ENCODE data around the gene RCN2.
A peak's percentile ranks its signal among the peaks of the same experiment; 100 is the strongest.

RCN2 gene

DNA sequence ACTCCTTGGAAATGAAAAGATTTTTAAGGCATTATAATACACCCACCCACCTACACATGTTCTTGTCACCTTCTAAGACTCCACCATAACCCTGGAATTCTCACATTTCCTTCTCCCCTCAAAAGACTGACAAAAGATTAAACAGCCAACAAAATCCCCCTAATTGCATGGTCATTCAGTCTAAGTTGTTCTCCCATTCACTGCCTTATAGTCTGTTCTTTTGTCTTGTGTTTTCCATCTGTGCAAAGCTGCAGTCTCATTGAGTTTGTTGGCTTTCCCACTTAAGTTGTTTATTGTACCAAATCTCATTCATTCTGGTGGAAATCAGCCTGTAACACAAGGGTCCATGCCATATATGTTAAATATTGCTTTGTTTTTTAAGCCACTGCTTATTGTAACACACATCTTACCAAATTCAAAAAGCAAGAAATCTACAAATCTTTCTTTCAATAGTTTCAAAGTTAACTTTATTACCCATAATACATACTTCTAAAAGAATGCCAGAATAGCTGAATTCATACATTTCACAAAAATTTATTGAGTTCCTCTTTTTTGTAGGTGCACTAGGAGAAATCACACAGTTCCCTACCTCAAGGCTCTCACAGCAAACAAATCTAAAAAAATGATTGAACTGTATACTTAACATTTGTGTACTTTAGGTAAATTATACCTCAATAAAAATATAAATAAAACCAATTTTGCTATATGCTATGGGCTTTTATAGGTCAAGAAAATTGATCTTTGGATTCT is 2.4 kb upstream of the RCN2 start:
- DNase-seq = no peak
- in situ Hi-C loops (cut with HindIII; ENCODE audit: low pct_ligation_motif_present, low pct_unique_long_range_greater_than_20kb, low sequenced_read_pairs) = no loop called here

DNA sequence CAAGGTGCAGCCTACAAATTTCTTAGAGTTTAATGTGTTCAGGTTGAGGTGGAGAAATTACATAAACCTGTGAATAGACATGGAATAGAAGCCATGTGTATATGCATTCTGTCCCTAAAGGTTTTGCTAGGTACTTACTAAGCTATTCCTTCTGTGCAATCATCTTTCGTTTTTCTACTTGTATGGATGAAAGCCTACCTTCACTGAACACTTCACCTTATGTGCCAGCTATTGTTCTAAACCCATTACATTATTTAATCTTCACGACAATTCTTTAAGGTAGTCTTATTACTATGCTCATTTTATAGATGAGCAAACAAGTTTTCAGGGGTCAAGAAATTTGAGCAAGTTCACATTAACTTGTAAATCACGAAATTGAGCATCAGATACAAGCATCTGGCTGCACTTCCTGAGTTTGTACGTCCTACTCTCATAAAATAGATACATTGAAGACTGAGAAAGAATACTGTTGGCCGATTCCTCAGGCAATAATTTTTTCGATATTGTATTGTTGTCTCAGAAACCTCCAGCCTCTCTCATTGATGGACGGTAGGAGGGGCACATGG is 635 bp upstream of the RCN2 start:
- no peak for DNase-seq

GRCh38 chr15:76932135-76932966 is 802 bp downstream of the RCN2 start:
- DNase-seq = no peak

More for the DNA sequence above, 635 bp upstream of the RCN2 start:
- in situ Hi-C loops (cut with HindIII; ENCODE audit: low pct_ligation_motif_present, low pct_unique_long_range_greater_than_20kb, low sequenced_read_pairs) = no loop called here

DNA sequence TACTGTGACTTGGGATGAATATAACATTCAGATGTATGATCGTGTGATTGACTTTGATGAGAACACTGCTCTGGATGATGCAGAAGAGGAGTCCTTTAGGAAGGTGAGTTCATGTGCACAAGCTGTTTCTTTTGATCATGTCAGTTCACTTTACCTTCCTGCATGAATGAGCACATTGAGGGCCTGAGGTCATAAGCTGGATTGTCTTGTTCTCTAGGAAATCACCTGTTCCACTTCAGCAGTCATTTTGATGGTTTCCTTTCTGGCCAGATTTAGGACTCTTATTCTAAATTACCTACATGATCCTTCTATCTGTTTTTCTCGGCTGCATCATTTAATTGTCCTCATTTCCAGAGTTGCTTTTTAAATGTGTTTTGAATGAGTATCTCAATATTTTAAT is 4.1 kb downstream of the RCN2 start:
- DNase-seq = peak; percentile 13
- in situ Hi-C loops (cut with HindIII; ENCODE audit: low pct_ligation_motif_present, low pct_unique_long_range_greater_than_20kb, low sequenced_read_pairs) = no loop called here

More at GRCh38 chr15:76932135-76932966, 802 bp downstream of the RCN2 start:
- in situ Hi-C loops (cut with HindIII; ENCODE audit: low pct_ligation_motif_present, low pct_unique_long_range_greater_than_20kb, low sequenced_read_pairs) = no loop called here

DNA sequence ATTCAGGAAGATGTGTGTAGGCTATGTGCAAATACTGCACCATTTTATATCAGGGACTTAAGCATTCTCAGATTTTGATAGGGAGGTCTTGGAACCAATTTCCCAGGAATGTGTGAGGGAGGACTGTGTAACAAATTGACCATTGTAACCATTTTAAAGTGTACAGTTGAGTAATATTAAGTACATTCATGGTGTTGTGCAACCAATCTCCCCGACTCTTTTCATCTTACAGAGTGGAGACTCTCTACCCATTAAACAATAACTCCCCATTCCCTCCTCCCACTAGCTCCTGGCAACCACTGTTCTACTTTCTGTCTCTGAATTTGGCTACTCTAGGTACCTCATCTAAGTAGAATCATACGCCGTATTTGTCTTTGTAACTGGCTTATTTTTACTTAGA is 5.1 kb downstream of the RCN2 start:
- in situ Hi-C loops (cut with HindIII; ENCODE audit: low pct_ligation_motif_present, low pct_unique_long_range_greater_than_20kb, low sequenced_read_pairs) = no loop called here
- no peak for DNase-seq

- in situ Hi-C loops (cut with HindIII; ENCODE audit: low pct_ligation_motif_present, low pct_unique_long_range_greater_than_20kb, low sequenced_read_pairs) = no loop called here
- no peak for DNase-seq
Observed at GRCh38 chr15:76938752-76939151, 7.2 kb downstream of the RCN2 start.

DNA sequence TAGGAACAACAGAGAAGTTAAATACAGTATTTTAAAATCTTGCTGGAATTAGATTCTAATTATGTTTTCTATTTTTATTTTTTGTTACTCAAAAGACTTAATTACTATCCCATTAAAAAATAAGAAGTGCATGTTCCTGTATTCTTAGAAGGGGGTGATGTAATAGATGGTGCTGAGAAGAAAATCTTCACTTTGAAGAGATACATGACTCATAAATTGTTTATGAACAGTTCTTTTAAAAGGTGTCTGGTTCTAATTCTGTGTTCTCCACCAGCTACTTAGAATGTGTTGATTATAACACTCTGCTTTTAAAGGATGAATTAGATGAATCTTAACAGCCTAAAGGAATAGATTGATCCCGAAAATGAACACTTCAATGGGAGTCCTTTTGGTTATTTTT is 8.2 kb downstream of the RCN2 start:
- in situ Hi-C loops (cut with HindIII; ENCODE audit: low pct_ligation_motif_present, low pct_unique_long_range_greater_than_20kb, low sequenced_read_pairs) = no loop called here
- DNase-seq = no peak

DNA sequence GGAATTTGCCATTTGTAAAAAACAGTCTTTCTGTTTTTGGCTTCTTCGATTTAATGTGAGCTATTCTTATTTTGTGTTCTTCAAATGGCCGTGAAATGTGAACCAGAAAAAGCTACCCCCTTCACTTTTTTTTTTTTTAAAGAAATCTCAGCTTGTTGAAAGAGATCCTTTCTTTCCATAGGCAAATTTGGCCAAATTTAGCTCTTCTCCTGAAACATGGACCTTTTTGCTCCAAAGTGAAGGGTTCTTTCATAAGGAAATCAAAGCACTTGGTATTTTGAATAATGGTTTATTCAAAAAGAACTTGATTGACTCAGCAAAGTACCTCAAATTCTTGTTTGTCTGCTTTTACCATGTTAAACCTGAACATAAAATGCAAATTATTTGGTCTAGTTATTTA is 10.1 kb downstream of the RCN2 start:
- in situ Hi-C loops (cut with HindIII; ENCODE audit: low pct_ligation_motif_present, low pct_unique_long_range_greater_than_20kb, low sequenced_read_pairs) = no loop called here
- DNase-seq = no peak

DNA sequence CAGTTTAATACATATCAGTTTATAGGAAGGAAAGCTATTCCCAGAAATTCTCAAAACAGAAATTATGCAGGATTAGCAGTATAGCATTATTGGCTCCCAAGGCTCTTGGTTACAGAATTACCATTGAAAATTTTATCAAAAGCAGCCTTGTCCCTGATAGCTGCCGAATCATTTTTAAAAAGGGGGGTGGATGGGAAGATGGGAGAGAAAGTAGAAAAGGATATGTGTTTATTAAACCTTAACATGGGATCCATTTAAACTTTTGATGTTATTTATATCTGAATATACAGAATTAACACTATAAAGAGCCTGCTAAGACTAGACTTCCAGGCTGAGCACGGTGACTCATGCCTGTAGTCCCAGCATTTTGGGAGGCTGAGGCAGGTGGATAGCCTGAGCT is 10.8 kb downstream of the RCN2 start:
- in situ Hi-C loops (cut with HindIII; ENCODE audit: low pct_ligation_motif_present, low pct_unique_long_range_greater_than_20kb, low sequenced_read_pairs) = no loop called here
- DNase-seq = no peak

DNA sequence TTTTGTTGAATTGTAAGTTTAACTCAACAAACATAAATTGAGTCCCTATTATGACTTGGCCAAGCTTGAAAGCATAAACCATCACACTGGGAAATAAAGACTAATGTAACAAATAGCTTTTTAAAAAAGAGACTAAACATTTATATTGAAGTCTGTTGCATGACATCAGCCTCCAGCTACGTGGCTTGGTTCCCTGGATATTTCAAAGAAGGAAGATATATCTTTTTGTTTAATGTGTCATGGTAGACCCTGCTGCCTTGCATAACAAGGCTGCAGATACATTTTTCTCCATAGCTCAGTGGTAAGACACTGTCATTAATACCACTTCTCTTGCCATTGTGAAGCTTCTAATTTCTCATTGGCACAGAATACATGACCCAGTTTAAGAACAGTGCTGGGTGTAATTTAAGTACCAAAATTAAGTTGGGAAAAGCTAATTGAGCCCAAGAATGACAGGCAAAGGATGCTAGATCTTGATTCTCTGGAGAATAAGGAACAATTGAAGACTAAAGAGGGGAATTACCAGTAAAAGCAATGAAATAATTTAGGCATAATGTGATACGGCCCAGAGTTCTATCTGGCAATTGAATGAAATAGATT is 14.0 kb downstream of the RCN2 start:
- no peak for DNase-seq
- in situ Hi-C loops (cut with HindIII; ENCODE audit: low pct_ligation_motif_present, low pct_unique_long_range_greater_than_20kb, low sequenced_read_pairs) = no loop called here

DNA sequence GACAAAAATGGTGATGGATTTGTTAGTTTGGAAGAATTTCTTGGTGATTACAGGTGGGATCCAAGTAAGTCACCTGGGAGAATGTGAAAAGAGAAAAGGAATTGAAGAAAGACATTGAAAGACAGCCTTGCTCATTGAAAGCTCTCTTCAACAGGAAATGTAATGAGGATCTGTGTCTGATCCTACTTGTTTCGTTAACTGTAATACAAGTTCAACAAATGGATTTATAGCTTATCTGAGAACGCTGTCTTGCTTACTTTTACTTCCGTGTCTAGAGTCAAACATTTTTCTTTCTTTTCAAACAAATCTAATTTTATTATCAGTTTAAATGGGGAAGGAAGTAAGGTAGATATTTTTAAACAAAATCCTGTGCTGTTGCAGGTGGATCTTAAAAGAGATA is 15.9 kb downstream of the RCN2 start:
- DNase-seq = no peak
- in situ Hi-C loops (cut with HindIII; ENCODE audit: low pct_ligation_motif_present, low pct_unique_long_range_greater_than_20kb, low sequenced_read_pairs) = no loop called here

DNA sequence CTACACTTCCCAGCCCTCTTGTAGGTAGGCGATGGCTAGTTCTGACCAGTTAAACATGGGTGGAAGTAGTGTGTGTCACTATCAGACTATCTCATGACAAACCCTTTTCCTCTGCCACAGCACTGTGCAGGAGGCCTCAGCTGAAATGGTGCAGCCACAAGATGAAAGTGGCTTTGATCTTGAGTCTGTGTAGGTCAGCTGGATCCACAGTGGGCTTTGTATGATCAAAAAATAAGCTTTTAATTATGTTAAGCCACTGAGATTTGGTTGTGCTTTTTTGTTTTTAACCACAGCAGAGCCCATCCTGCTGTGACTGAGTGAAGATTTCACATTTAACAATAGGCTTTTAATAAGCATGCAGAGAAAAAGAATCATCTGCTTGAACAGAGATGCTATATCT is 19.7 kb downstream of the RCN2 start:
- DNase-seq = no peak
- in situ Hi-C loops (cut with HindIII; ENCODE audit: low pct_ligation_motif_present, low pct_unique_long_range_greater_than_20kb, low sequenced_read_pairs) = no loop called here

- no peak for DNase-seq
- in situ Hi-C loops (cut with HindIII; ENCODE audit: low pct_ligation_motif_present, low pct_unique_long_range_greater_than_20kb, low sequenced_read_pairs) = no loop called here
Observed at GRCh38 chr15:76953913-76954312, 22.4 kb downstream of the RCN2 start.

- DNase-seq = no peak
Observed at GRCh38 chr15:76954744-76955143, 23.2 kb downstream of the RCN2 start.

DNA sequence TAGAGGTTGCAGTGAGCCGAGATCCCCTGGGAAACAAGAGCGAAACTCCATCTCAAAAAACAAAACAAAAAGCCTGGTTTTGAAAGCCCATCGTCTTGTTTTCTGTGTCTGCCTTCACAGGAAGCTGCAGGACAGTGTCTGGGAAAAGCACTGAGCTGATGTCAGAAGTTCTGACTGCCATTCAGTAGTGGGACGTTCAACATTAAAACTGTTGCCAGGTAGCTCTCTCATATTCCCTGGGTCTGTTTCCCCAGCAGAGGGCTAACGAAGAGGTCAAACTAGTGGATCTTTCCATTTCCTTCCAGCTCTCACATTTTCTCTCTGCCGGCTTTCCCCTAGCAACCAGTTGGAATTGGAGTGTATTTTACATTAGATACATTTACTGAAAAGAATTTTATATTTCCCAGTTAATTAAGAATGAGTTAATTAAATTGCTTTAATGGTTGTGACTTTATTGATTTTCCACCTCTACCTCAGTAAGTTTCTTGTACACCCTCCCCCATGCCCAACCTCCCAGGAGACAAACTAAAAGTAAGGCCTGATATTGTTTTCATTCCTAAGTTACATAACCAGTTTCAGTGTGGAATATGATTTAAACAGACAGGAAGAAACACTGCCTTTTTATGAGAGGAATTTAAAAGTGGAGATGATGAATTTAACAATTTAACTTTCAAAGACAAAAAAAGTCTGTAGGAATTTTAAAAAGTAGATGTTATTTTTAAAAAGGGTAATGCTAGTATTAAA is 29.9 kb downstream of the RCN2 start:
- DNase-seq = no peak
- in situ Hi-C loops (cut with HindIII; ENCODE audit: low pct_ligation_motif_present, low pct_unique_long_range_greater_than_20kb, low sequenced_read_pairs) = no loop called here

More at GRCh38 chr15:76954744-76955143, 23.2 kb downstream of the RCN2 start:
- in situ Hi-C loops (cut with HindIII; ENCODE audit: low pct_ligation_motif_present, low pct_unique_long_range_greater_than_20kb, low sequenced_read_pairs) = no loop called here

DNA sequence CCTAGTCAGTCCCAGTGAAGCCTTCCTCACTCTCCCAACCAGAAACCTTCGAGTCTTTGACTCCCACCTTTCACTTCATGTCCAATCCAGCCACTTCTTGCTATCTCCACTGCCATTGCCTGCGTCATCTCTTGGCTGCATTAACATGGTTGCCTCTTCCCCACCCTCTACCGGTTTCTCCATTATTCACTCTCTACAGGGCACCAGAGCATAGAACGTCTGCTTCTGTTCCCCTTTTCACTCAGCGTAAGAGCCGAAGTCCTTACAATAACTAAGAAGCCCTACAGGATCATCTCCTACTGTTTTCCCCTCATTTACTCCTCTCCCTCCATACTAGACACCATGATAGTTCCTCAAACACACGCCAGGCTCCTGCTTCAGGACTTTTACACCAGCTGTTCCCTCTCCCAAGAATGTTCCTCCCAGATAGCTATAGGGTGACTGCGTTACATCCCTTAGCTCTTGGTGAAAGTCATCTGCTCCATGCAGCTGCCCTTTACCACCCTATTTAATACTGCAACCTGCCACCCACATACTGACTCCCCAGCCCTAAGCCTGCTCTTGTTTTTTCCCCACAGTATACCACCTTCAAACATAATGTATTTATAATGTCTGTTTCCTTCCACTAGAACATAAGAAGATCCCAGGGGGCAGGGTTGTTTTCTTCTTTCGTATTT is 30.9 kb downstream of the RCN2 start:
- DNase-seq = no peak
- in situ Hi-C loops (cut with HindIII; ENCODE audit: low pct_ligation_motif_present, low pct_unique_long_range_greater_than_20kb, low sequenced_read_pairs) = no loop called here

DNA sequence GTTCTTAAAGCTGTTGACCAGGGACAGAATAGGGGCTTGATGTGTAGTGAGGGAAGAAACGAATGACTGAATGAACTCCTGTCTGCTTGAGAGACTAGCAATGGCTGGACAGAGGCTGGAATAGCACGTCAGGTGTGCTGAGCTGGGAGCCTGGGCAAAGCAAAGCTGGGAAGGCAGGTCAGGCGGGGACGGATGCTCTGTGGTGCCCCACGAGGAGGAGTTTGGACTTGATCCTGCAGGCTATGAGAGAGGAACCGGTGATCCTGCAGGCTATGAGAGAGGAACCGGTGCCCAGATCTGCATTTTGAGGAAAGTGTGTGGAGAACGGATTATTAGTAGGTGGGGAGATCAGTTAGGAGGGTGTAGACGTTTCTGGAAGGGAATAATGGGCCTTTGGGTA is 32.0 kb downstream of the RCN2 start:
- in situ Hi-C loops (cut with HindIII; ENCODE audit: low pct_ligation_motif_present, low pct_unique_long_range_greater_than_20kb, low sequenced_read_pairs) = no loop called here
- DNase-seq = no peak

GRCh38 chr15:76964157-76964556 is 32.6 kb downstream of the RCN2 start:
- no peak for DNase-seq
- in situ Hi-C loops (cut with HindIII; ENCODE audit: low pct_ligation_motif_present, low pct_unique_long_range_greater_than_20kb, low sequenced_read_pairs) = no loop called here
